HG03439 (cell line): ENCODE results near the gene DLEC1.

Experiments
- ATAC-seq: cut with Tn5 transposase; IDR thresholded peaks from one replicate; pipeline ENCODE4 v1.9.1; 2021; ENCODE audit warnings: mild to moderate bottlenecking, moderate library complexity; ENCODE audit not compliant: unreplicated experiment

The DLEC1 gene

GRCh38 chr3:38105525-38105924 lies 66.5 kb downstream of the DLEC1 start:
- no peak for ATAC-seq

- no peak for ATAC-seq
Measured at GRCh38 chr3:38107911-38108648, 69.1 kb downstream of the DLEC1 start.

- no peak for ATAC-seq
Measured at GRCh38 chr3:38108649-38109579, 69.9 kb downstream of the DLEC1 start.

- ATAC-seq: no peak
Measured at GRCh38 chr3:38109580-38110313, 70.7 kb downstream of the DLEC1 start.

GRCh38 chr3:38110314-38111050 lies 71.5 kb downstream of the DLEC1 start:
- ATAC-seq: no peak

- no peak for ATAC-seq
Measured at GRCh38 chr3:38111201-38111600, 72.2 kb downstream of the DLEC1 start.

GRCh38 chr3:38111696-38112377 lies 72.8 kb downstream of the DLEC1 start:
- ATAC-seq: no peak

- ATAC-seq: no peak
Measured at GRCh38 chr3:38112378-38112761, 73.4 kb downstream of the DLEC1 start.

- no peak for ATAC-seq
Measured at GRCh38 chr3:38114052-38114874, 75.3 kb downstream of the DLEC1 start.

- no peak for ATAC-seq
Measured at GRCh38 chr3:38114875-38115644, 76.1 kb downstream of the DLEC1 start.

GRCh38 chr3:38115645-38116427 lies 76.8 kb downstream of the DLEC1 start:
- no peak for ATAC-seq

GRCh38 chr3:38116471-38117162 lies 77.6 kb downstream of the DLEC1 start:
- no peak for ATAC-seq

GRCh38 chr3:38117163-38117716 lies 78.2 kb downstream of the DLEC1 start:
- no peak for ATAC-seq

- no peak for ATAC-seq
Measured at GRCh38 chr3:38117748-38118420, 78.9 kb downstream of the DLEC1 start.

GRCh38 chr3:38118421-38119247 lies 79.6 kb downstream of the DLEC1 start:
- no peak for ATAC-seq

- no peak for ATAC-seq
Measured at GRCh38 chr3:38119248-38119544, 80.2 kb downstream of the DLEC1 start.
